SK-N-SH treated with all-trans-retinoic acid at 6 μM for 48 hours (cell line): ENCODE measurements around the gene OR2A5.

Source experiments
- BACH2 ChIP-seq: fragments of 250-450 bp; sonication (Bioruptor Pico); IDR thresholded peaks from 2 replicates; pipeline ENCODE4 v1.9.0; 2021; ENCODE audit warnings: mild to moderate bottlenecking, borderline replicate concordance
- ZC3H10 ChIP-seq: fragments of 250-450 bp; sonication (Bioruptor Pico); IDR thresholded peaks from 2 replicates; pipeline ENCODE4 v1.5.1; 2021; ENCODE audit warnings: mild to moderate bottlenecking, moderate library complexity
- ZNF8 ChIP-seq: fragments of 450-650 bp; formaldehyde crosslinking; IDR thresholded peaks from 2 replicates; pipeline ENCODE4 v1.5.0; 2020; ENCODE audit warnings: mild to moderate bottlenecking, moderate library complexity

GRCh38 chr7:144001543-144001942 is 47.2 kb upstream of the OR2A5 start:
- TF ChIP-seq BACH2 (CRISPR knock-in tag) (no peak), ZC3H10 (no peak), ZNF8 (CRISPR knock-in tag) (no peak)
